HEK293T (cell line): Measurements from ENCODE around the gene SAYSD1.

Experiments used
- CTCF ChIA-PET: fragments of 350-600 bp; formaldehyde crosslinking; extraction: SDS; loops from one replicate; lab custom pipeline; 2021; ENCODE audit warnings: antibody characterized with exemption, inconsistent platforms; lab: Yijun Ruan, JAX
- POLR2A ChIA-PET: fragments of 350-600 bp; formaldehyde crosslinking; extraction: SDS; loops from one replicate; lab custom pipeline; 2020; ENCODE audit warnings: antibody characterized with exemption, inconsistent platforms; lab: Yijun Ruan, JAX
- DNase-seq: peaks from one replicate; pipeline ENCODE4 v3.0.0; 2012; ENCODE audit warnings: mixed read lengths; ENCODE audit errors: extremely low spot score
- ARNT ChIP-seq: fragments of 450-650 bp; IDR thresholded peaks from 2 replicates; pipeline ENCODE4 v1.6.1; 2017; ENCODE audit warnings: mild to moderate bottlenecking
- BHLHE40 ChIP-seq: fragments of 450-650 bp; IDR thresholded peaks from 2 replicates; pipeline ENCODE4 v1.6.1; 2016; ENCODE audit warnings: mild to moderate bottlenecking, moderate library complexity, borderline replicate concordance
- CTBP1 ChIP-seq: fragments of 450-650 bp; IDR thresholded peaks from 2 replicates; pipeline ENCODE4 v1.6.1; 2016; ENCODE audit warnings: borderline replicate concordance
- ELF4 ChIP-seq: fragments of 450-650 bp; IDR thresholded peaks from 2 replicates; pipeline ENCODE4 v1.6.1; 2017; ENCODE audit warnings: antibody characterized with exemption
- FOXA1 ChIP-seq: fragments of 450-650 bp; IDR thresholded peaks from 2 replicates; pipeline ENCODE4 v1.6.1; 2016; ENCODE audit warnings: mild to moderate bottlenecking
- FOXK2 ChIP-seq: fragments of 450-650 bp; IDR thresholded peaks from 2 replicates; pipeline ENCODE4 v1.6.1; 2016; ENCODE audit warnings: mild to moderate bottlenecking
- FOXM1 ChIP-seq: fragments of 450-650 bp; IDR thresholded peaks from 2 replicates; pipeline ENCODE4 v1.6.1; 2017; ENCODE audit warnings: mild to moderate bottlenecking, borderline replicate concordance
- HDGF ChIP-seq: fragments of 450-650 bp; IDR thresholded peaks from 2 replicates; pipeline ENCODE4 v1.6.1; 2017; ENCODE audit warnings: antibody characterized with exemption, borderline replicate concordance
- L3MBTL2 ChIP-seq: fragments of 450-650 bp; conservative IDR thresholded peaks from 2 replicates; pipeline ENCODE4 v1.6.1; 2016; ENCODE audit warnings: mild to moderate bottlenecking
- LEF1 ChIP-seq: fragments of 450-650 bp; IDR thresholded peaks from 2 replicates; pipeline ENCODE4 v1.6.1; 2017; ENCODE audit warnings: mild to moderate bottlenecking, borderline replicate concordance
- NFRKB ChIP-seq: fragments of 450-650 bp; IDR thresholded peaks from 2 replicates; pipeline ENCODE4 v1.6.1; 2016; ENCODE audit warnings: mild to moderate bottlenecking, moderate library complexity
- PKNOX1 ChIP-seq: fragments of 450-650 bp; IDR thresholded peaks from 2 replicates; pipeline ENCODE4 v1.6.1; 2016
- SP1 ChIP-seq: fragments of 450-650 bp; IDR thresholded peaks from 2 replicates; pipeline ENCODE4 v1.6.1; 2017
- SUZ12 ChIP-seq: fragments of 450-650 bp; IDR thresholded peaks from 2 replicates; pipeline ENCODE4 v1.6.1; 2016; ENCODE audit warnings: mild to moderate bottlenecking
- TARDBP ChIP-seq: fragments of 450-650 bp; IDR thresholded peaks from 2 replicates; pipeline ENCODE4 v1.6.1; 2016
- ZNF384 ChIP-seq: fragments of 450-650 bp; IDR thresholded peaks from 2 replicates; pipeline ENCODE4 v1.6.1; 2016

SAYSD1 gene

GRCh38 chr6:39113788-39114187 lies 1.2 kb downstream of the SAYSD1 start:
- DNase-seq: no peak
- ChIA-PET POLR2A (interaction anchor here (0.9 to 2.2 kb wide), 6 partner anchors 12 to 117 kb away, joined by 3 to 11 read pairs (median 4); no protein-coding TSS in a partner anchor), CTCF (interaction anchor here (2.0 kb wide), 1 partner anchor 12 kb away, joined by 7 read pairs; no protein-coding TSS in a partner anchor)
- TF ChIP-seq LEF1 (no peak), SUZ12 (no peak), FOXA1 (no peak), FOXK2 (no peak), FOXM1 (no peak), L3MBTL2 (no peak), ZNF384 (no peak), ARNT (no peak), BHLHE40 (no peak), HDGF (no peak), PKNOX1 (no peak), ELF4 (no peak)

GRCh38 chr6:39111280-39111679 lies 3.7 kb downstream of the SAYSD1 start:
- TF ChIP-seq ZNF384 (no peak), NFRKB (no peak), BHLHE40 (no peak), FOXK2 (no peak), FOXA1 (no peak), TARDBP (no peak)
- ChIA-PET POLR2A (no interaction called here), CTCF (interaction anchor here (1.1 to 1.2 kb wide), 2 partner anchors 9 to 138 kb away, joined by 3 to 5 read pairs; no protein-coding TSS in a partner anchor)
- DNase-seq: no peak

- no peak for DNase-seq
- ChIA-PET CTCF (interaction anchor here (1.4 kb wide), 1 partner anchor 20 kb away, joined by 5 read pairs; no protein-coding TSS in a partner anchor), POLR2A (no interaction called here)
- TF ChIP-seq L3MBTL2 (no peak), FOXK2 (no peak), SUZ12 (no peak), FOXA1 (no peak), LEF1 (no peak), PKNOX1 (no peak), ELF4 (no peak), BHLHE40 (no peak), NFRKB (no peak), HDGF (no peak), SP1 (no peak), FOXM1 (no peak), TARDBP (no peak), ZNF384 (no peak), CTBP1 (no peak), ARNT (no peak)
Observed at GRCh38 chr6:39108041-39108839, 6.7 kb downstream of the SAYSD1 start.

- ChIA-PET POLR2A (no interaction called here), CTCF (no interaction called here)
- DNase-seq: no peak
- TF ChIP-seq ZNF384 (no peak), FOXA1 (no peak), L3MBTL2 (no peak), PKNOX1 (no peak), HDGF (no peak), ELF4 (no peak), BHLHE40 (no peak), LEF1 (no peak), ARNT (no peak), CTBP1 (no peak), NFRKB (no peak)
Observed at GRCh38 chr6:39107641-39108040, 7.3 kb downstream of the SAYSD1 start.

GRCh38 chr6:39107034-39107433 lies 8.0 kb downstream of the SAYSD1 start:
- DNase-seq: no peak
- ChIA-PET POLR2A (no interaction called here), CTCF (no interaction called here)
- no peak for TF ChIP-seq SP1
- no peak for TF ChIP-seq FOXM1
- no peak for TF ChIP-seq LEF1
- TF ChIP-seq SUZ12: no peak
- TF ChIP-seq FOXK2: no peak
- no peak for TF ChIP-seq FOXA1

- CTCF ChIA-PET: no interaction called here
- DNase-seq: no peak
- TF ChIP-seq FOXM1 (no peak), FOXA1 (no peak), NFRKB (no peak), ELF4 (no peak)
- POLR2A ChIA-PET: no interaction called here
Observed at GRCh38 chr6:39104528-39104927, 10.5 kb downstream of the SAYSD1 start.
